ENCODE measurements around the gene COL25A1. TPM values are rescaled to one million over a fixed set of nuclear protein-coding genes. Genes with fewer than 3 reads are reported as not detected.

Gene COL25A1
- total and polyA plus RNA-seq, 2 donors = 0.75 to 1.5 TPM

Other genes with a start within 250 kb of the COL25A1 start
- 15.3 TPM for gene SEC24B, start 131.2 kb upstream of the COL25A1 start, total RNA-seq
- 21.3 TPM for gene SEC24B, start 131.2 kb upstream of the COL25A1 start, polyA plus RNA-seq